GOT3 (cell line): ENCODE results near the gene PITPNC1.
A peak's percentile ranks its signal among the peaks of the same experiment; 100 is the strongest.
"Not testable (repeated sequence)": the region's sequence is repeated elsewhere in the genome, so short reads cannot be mapped to it uniquely, and the experiment has no call there.

ENCODE experiments used
- DNase-seq: peaks from one replicate; lab custom pipeline; 2025; ENCODE audit warnings: mixed read lengths; lab: John Stamatoyannopoulos, UW

Gene PITPNC1

DNA sequence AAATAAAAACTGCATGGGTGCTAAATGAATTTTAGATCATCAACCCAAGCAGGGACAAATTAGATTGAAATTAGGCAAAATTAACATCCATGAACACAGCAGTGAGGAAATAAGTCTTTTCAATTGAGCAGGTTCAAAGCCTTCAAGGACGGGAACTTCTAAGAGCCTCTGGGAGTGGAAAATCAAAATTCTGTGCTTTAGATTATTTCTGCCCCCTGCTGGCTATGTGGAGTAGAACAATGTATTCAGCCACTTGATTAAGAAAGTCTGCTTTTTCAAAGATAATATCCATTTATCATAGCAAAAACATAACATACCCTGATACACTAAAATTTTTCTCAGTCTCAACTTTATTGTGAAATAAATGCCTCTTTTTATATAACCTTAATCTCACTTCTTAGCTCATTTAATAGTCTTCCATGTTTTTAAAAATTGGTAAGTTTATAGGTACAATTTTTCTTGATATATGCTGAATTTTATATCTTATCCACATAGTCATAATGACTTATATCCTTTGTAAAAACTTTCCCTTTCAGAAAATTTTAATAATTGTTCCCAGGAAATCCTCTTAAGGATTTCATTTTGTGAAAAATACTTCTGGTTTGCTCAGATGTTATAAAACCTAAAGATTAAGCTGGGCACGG is 312.6 kb downstream of the PITPNC1 start:
- no peak for DNase-seq

DNA sequence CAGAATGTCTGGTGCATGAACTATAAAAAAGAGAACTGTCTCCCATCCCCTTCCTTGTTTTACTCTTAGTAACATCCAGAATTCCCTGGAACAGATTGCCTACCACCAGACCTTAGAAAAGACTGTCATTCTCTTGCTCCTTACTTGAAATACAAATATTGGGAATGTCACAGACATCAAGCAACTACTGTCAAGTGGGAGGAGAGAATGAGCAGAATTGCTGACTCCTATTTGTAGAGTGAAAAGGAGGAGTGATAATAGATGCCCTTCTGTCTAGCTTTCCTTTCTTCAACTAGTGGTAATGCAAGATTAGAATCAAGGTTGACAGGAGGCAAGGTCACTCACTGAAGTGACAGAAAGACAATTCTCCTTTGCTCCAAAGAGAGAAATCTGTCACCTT is 316.7 kb downstream of the PITPNC1 start:
- no peak for DNase-seq

DNA sequence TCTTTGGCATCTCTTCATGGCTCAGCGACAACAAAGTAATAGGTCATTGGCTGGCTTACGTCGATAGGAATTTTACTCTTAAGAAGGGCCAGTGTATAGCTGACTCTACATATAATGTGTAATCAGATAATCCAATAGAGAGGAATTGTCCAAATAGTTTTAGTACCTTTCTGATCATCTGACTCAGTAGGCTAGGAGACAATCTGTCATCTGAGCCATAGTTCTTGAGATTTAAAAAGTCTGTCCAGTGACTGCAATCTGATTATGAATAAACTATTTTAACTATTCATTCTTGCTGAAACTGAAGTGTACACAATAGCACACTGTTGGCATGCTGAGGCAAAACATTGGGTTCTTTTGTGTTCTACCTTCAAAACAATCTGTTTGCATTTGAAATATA is 319.3 kb downstream of the PITPNC1 start:
- no peak for DNase-seq

DNA sequence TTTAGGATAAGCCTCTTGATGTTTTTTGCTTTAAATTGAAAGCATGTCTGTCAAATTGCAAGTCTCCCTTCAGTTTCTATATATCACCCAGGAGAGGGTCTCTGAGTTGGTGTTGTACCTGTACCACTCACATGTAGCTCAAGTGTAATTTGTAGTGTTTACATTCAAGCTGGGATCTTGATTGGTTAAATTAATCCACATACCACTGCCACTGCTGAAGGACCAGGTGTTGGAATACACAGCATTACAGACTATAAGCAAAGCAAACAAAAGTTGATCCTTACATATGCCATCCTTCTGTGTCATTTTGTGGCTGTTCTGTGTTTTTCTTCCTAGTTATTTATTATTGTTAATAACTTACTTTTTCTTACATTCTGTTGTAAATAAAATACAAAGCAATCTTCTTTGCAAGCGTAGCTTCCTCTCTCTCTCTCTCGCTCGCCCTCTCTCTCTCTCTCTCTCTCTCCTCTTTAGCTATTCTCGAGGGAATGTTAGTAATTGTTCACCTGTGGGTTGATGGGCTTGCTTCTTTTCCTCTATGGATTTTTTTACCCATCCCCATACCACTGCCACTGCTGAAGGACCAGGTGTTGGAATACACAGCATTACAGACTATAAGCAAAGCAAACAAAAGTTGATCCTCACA is 319.9 kb downstream of the PITPNC1 start:
- DNase-seq: no peak

DNA sequence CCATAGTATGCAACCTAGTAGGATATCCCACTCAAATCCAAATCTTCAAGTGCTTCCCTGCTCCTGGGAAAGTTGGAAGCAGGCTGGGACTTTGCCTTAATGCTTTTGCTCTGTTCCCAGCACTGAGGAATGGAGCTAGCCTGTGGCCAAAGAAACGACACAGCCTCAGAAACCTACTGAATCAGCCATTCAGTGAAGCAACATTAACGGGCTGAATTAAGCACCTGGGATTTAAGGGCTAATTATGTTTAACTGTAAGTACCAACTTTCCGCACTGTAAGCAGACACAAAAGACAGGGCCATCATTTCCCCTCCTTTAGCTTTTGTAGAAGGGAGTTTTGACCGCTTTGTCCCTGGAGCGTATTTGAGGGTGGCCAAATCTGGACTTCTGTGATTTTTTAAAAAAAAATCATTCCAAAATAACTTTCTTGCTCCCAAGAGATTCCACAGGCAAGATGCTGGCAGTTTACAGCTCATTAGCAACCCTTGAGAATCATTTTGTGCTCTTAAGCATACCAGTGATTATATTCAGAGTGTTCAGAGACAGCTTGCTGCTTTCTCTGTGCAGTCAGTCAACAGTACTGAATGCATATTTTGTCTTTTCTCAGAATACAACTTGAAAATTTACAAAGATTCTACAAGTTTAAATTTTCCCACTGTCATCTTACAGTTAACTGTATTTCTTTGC is 323.1 kb downstream of the PITPNC1 start:
- no peak for DNase-seq

DNA sequence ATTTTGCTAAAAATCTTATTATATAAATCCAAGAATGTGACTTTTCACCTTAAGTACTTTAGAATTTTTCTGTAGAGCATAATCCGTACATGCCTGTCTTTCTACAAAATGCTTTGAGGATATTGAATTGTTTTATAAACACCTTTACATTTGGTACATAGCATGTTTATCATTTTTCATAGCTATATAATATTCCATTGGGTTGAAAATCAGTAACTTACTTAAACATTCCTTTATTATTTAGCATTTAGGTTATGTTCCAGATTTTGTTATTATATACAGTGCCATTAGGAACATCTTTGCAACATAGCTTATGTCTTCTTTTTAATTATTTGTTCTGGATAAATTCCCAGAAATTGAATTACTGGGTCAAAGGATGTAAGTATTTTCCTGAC is 323.6 kb downstream of the PITPNC1 start:
- DNase-seq: no peak

DNA sequence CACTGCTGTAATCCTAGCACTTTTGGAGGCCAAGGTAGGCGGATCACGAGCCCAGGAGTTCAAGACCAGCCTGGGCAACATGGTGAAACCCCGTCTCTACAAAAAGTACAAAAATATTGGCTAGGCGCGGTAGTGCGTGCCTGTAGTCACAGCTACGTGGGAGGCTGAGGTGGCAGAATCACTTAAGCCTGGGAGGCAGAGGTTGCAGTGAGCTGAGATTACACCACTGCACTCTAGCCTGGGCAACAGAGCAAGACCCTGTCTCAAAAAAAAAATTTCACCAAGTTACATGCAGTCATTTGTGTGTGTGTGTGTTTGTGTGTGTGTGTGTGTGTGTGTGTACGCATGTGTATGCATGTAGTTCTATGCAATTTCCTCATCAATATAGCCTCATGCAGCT is 325.8 kb downstream of the PITPNC1 start:
- DNase-seq: not testable (repeated sequence)

DNA sequence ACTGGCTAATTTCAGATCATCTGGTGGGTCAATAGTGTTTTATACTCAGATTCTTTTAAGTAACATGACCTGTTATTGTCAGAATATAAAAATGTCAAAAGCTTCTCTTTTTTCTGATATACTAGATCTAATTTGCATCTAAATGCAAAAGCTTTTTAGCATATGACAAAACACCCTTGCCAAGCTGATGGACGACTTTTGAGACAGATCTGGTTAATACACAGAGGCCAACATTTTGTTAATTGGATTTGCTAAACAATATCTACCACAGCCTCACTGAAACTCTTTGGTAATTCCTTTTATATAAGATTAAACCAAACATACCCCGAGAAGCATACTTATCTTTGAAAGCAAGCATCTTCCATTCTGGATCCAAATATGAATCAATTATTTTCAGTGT is 330.4 kb downstream of the PITPNC1 start:
- no peak for DNase-seq

DNA sequence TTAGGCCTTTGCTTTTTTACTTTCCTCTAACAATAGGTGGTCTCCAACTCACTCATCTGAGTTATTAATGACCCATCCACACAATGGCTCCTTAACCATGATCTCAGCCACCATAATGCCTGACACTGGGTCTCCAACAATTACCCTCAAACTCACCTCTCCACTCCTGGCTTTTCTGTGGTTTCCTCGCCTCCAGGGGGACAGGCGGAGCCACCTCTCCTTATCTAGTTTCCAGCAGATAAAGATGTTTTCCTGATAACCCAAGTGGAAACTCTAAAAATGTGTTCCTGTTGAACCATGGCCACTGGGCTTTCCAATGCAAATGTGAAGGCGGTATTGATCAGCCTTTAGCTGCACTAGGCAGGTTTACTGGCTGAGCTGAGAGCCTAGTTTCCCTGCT is 331.3 kb downstream of the PITPNC1 start:
- DNase-seq: no peak

DNA sequence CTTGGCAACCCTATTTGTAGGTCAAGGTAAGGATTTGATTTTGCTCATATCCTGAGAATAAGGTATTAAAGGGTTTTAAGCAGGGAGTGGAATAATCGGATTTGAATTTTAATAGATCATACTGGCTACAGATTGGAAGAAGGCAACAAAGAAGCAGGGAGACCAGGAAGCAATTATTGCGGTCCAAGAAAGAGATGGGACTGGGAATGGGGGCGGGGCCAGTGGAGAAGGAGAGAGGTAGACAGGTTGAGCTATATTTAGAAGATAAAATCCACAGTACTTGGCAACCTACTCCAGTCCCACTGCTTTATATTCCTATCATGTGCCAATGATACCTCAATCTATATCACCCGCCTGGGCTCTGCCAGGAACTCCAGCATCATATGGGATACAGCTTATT is 334.8 kb downstream of the PITPNC1 start:
- no peak for DNase-seq

DNA sequence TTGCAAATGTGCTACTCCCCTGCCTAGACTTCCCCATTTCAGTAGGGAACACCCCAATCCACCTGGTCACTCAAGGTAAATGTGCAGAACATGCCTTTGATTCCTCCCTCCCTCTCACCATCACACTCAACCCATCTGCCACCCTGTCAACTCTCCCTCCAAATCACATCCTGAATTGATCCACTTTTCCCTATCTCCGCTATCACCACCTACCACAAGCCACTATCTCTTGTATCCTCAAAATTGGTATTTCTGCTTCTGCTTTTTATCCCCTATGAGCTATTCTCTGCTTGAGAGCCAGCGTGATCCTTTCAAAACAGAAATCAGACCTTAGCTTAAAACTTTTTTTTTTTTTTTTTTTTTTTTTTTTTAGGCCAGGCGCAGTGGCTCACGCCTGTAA is 335.3 kb downstream of the PITPNC1 start:
- no peak for DNase-seq

DNA sequence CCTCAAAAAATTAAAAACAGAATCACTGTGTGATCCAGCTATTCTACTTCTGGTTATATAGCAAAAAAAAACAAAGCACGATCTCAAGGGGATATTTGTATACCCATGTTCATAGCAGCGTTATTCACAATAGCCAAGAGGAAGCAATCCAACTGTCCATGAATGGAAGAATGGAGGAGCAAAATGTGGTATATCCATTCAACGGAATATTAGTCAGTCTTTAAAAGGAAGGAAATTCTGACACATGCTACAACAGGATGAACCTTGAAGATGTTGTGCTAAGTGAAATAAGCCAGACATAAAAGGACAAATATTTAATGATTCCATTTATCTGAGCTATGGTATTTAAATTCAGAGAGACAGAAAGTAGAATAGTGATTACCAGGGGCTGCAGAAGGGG is 336.1 kb downstream of the PITPNC1 start:
- DNase-seq: no peak

DNA sequence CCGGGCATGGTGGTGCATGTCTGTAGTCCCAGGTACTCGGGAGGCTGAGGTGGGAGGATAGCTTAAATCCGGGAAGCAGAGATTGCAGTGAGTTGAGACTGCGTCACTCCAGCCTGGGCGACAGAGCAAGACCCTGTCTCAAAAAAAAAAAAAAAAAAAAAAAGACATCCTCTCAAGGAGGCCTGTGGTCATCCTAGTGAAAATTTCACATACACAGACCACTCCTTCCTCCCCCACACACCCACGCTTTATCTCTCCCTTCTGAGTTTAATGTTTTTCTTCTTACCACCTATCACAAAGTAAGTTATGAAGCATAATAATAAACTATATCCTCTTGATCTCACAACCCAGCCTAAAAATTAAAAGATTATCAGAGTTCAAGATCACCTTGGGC is 339.3 kb downstream of the PITPNC1 start:
- DNase-seq: no peak

DNA sequence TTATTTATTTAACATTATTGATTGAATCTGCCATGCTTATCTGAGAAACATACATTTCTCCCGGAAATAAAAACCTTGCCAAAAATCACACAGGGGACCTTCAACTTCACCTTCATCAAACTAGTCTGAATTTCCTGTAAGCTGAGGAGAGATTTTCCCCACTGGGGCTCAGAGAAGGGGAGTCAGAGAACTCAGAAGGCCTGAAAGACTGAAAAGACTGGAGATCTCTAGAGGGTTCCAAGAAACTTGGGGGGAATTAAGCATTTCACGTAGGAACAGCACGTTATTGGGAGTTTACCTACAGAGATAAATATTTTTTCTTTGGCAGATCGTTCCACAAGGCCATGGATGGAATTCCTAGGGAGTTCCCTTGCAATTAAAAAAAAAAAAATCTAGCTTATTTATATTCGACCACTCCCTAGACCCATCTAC is 340.1 kb downstream of the PITPNC1 start:
- DNase-seq: no peak

DNA sequence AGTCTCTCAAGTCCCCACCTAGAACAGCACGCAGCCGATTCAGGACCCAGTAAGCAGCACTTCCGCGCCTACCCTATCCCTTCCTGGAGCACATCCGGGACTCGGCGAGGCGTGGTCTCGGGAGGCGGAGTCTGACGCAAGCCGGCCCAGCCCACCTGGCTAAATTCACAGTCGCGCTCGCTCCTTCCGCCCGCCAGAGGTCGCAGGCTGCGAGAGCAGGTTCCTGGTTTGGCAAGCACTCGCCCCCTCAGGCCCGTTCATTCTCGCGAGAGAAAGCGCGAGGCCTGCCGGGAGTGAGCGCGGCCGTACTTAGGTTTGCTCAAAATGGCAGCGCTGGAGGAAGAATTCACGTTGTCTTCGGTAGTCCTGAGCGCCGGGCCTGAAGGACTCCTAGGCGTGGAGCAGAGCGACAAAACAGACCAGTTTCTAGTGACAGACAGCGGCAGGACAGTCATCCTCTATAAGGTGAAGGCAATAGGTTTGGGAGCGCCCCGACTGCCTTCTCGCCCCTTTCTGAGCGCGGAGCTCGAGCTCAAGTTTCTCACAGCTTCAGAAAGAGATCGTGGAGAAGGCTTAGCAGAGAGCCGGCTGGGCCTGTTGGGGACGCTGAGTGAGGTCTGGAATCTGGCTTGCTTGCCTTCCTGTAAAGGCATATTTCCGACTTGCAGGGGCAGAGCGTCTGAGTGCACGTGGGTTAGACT is 340.7 kb downstream of the PITPNC1 start, which contains the start of gene NOL11:
Gene NOL11, plus strand, starts transcription at position 313 of the 701 bp plus-strand sequence. Its CDS starts 12 bp downstream, at position 325.
- DNase-seq: peak; percentile 96

DNA sequence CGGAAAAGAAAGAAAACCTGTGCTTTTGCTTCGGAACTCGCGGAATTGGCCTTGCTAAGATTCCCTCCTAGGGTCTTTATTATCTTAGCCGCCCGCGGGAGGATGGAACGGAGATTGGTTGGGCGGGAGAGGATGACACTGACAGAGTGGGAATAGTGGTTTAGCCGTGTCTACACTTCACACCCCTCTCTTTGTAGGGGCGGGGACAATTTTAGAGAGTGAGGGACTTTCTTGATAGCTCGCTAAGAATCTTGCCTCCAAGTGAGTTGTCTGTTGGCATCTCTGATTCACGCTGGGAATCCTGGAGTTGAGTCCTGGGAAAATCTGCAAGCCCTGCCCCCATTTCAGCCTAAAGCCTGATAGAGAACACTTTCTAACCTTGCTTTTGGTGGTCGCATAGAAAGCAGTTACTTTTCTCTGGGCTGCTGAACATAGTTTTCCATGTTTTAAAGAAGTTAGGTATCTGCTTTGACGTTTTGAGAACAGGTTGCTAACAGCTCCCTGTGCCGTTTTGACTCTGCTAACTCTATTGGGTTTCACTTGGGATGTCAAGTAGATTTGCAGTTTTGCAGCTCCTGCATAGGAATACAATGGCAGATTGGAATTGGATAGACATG is 341.4 kb downstream of the PITPNC1 start:
- no peak for DNase-seq

DNA sequence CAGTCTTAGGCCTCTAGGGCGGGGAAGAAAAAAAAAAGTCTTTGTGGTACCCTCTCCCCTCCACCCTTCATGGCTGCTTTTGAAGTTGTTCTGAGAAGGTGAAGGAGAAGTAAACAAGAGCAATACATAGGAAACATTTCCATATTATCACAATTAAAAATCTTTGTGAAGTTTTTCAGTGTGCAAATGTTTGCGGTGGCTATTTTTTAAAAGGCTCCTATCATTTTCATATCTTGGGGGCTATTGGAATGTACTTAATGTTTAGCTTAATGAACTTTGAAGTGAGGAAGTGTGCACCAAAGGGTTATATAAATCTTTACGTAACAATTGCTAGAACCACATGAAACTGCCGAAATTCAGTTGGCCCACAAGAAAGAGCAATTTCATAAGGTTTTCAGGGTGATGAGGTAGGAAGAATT is 348.3 kb downstream of the PITPNC1 start:
- DNase-seq: no peak

DNA sequence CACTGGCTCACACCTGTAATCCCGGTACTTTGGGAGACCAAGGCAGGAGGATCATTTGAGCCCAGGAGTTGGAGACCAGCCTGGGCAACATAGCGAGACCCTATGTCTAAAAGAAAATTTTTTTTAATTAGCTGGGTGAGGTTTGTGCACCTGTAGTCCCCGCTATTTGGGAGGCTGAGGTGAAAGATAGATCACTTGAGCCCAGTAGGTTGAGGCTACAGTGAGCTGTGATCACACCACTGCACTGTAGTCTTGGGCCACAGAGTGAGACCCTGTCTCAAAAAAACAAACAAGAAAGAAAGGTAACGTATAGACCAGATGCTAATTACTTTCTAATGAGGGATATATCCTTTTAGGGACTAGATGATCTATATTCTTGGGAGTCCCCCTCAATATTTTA is 348.7 kb downstream of the PITPNC1 start:
- DNase-seq: no peak

DNA sequence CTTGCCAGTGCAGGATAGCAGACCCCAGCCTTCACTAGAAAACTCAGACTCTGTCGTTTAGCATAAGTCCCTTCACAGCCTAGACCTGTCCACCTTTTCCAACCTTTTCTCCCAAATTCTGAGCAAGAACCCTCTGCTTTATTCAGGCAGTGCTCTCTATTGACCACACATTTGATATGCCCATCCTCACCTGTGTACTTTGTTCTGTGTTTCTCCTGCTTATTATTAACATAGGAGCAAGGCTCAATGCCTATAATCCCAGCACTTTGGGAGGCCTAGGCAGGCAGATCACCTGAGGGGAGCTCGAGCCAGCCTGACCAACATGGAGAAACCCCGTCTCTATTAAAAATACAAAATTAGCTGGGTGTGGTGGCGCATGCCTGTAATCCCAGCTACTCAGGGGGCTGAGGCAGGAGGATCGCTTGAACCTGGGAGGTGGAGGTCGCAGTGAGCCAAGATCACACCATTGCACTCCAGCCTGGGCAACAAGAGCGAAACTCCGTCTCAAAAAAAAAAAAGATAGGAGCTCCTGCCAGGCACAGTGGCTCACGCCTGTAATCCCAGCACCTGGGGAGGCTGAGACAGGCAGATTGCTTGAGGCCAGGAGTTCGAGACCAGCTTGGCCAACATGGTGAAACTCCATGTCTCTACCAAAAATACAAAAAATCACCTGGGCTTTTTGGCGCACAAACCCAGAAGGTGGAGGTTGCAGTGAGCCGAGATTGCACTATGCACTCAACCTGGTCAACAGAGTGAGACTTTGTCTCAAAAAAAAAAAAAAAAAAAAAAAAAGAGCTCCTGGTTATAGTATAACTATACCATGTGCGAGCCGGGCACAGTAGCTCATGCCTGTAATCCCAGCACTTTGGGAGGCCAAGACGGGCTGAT is 350.3 kb downstream of the PITPNC1 start:
- not testable (repeated sequence) for DNase-seq

DNA sequence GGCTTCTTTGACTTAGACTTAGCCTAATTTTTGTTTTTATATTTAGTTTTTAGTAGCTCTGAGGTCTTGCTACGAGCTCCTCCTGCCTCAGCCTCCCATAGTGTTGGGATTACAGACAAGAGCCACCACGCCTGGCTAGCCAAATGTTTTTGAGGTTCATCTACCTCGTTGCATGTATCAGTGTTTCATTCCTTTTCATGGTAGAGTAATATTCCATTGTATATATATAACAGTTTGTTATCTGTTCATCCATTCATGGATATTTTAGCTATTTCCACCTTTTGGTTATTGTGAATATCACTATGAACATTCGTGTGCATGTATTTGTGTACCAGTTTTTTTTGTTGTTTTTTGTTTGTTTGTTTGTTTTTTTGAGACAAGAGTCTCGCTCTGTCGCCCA is 352.8 kb downstream of the PITPNC1 start:
- no peak for DNase-seq

DNA sequence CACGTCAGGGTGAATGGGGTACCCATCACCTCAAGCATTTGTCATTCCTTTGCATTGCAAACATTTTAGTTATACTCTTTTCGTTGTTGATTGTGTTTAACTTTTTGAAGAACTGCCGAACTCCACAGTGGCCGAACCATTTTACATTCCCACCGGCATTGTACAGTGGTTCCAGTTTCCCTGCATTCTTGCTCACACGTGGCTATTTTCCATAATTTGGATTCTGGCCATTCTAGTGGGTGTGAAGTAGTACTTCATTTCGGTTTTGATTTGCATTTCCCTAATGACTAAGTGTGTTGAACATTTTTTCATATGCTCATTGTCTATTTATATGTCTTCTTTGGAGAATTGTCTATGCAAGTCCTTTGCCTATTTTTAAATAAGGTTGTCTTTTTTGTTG is 353.6 kb downstream of the PITPNC1 start:
- no peak for DNase-seq
